GM10248 (cell line): ENCODE results near the gene IL19.
A peak's percentile ranks its signal among the peaks of the same experiment; 100 is the strongest.

Experiments used
- CTCF ChIA-PET: fragments of 300-600 bp; sonication (Branson Sonifier 250); formaldehyde crosslinking; extraction: SDS; loops from one replicate; lab custom pipeline; 2021; ENCODE audit warnings: antibody characterized with exemption; lab: Yijun Ruan, JAX
- POLR2A ChIA-PET: fragments of 350-650 bp; sonication (Branson Sonifier 250); formaldehyde crosslinking; extraction: SDS; loops from one replicate; lab custom pipeline; 2020; ENCODE audit warnings: antibody characterized with exemption; lab: Yijun Ruan, JAX
- DNase-seq: peaks from one replicate; pipeline ENCODE4 v3.0.0; 2012; ENCODE audit errors: extremely low spot score
- CTCF ChIP-seq: IDR thresholded peaks from 2 replicates; pipeline ENCODE4 v1.5.1; 2012; ENCODE audit warnings: mild to moderate bottlenecking, low read depth; ENCODE audit errors: extremely low read depth, missing control alignments, control extremely low read depth

Gene IL19

GRCh38 chr1:206786212-206786886 is 15.8 kb downstream of the IL19 start:
- CTCF ChIA-PET = interaction anchor here (1.0 to 12.0 kb wide), 15 partner anchors 9 to 128 kb away, joined by 3 to 132 read pairs (median 5); partner anchors contain the start of genes IL10 and IL19
- POLR2A ChIA-PET = interaction anchor here (0.8 kb wide), 1 partner anchor 106 kb away, joined by 3 read pairs; no protein-coding TSS in a partner anchor

GRCh38 chr1:206787891-206788290 is 17.3 kb downstream of the IL19 start:
- no peak for TF ChIP-seq CTCF
- POLR2A ChIA-PET = no interaction called here
- DNase-seq = no peak
- CTCF ChIA-PET = interaction anchor here (1.1 to 12.0 kb wide), 8 partner anchors 11 to 77 kb away, joined by 3 to 132 read pairs (median 4); partner anchors contain the start of genes IL10, IL19 and IL20

More at GRCh38 chr1:206786212-206786886, 15.8 kb downstream of the IL19 start:
- no peak for TF ChIP-seq CTCF
- no peak for DNase-seq

- CTCF ChIA-PET = interaction anchor here (1.2 to 12.0 kb wide), 6 partner anchors 10 to 62 kb away, joined by 4 to 132 read pairs (median 8); partner anchors contain the start of genes IL10 and IL19
- POLR2A ChIA-PET = no interaction called here
- TF ChIP-seq CTCF = no peak
- DNase-seq = no peak
Observed at GRCh38 chr1:206788487-206789050, 18.0 kb downstream of the IL19 start.

- ChIA-PET POLR2A (interaction anchor here (0.6 to 1.0 kb wide), 2 partner anchors 24 to 124 kb away, joined by 3 to 4 read pairs; no protein-coding TSS in a partner anchor), CTCF (interaction anchor here (0.7 to 12.0 kb wide), 9 partner anchors 8 to 121 kb away, joined by 3 to 132 read pairs (median 8); partner anchors contain the start of genes IL10 and IL19)
- TF ChIP-seq CTCF = no peak
- peak; percentile 40 for DNase-seq
Observed at GRCh38 chr1:206790502-206791250, 20.1 kb downstream of the IL19 start.

- DNase-seq = peak; percentile 67
- CTCF ChIA-PET = interaction anchor here (1.0 to 1.3 kb wide), 6 partner anchors 10 to 125 kb away, joined by 3 to 8 read pairs (median 4); partner anchors contain the start of gene IL19
- POLR2A ChIA-PET = interaction anchor here (0.5 to 1.0 kb wide), 2 partner anchors 10 to 217 kb away, joined by 3 read pairs; no protein-coding TSS in a partner anchor
- no peak for TF ChIP-seq CTCF
Observed at GRCh38 chr1:206792939-206793607, 22.5 kb downstream of the IL19 start.

GRCh38 chr1:206793620-206794019 is 23.0 kb downstream of the IL19 start:
- no peak for DNase-seq
- ChIA-PET POLR2A (interaction anchor here (1.0 kb wide), 1 partner anchor 10 kb away, joined by 3 read pairs; no protein-coding TSS in a partner anchor), CTCF (interaction anchor here (1.0 to 18.2 kb wide), 8 partner anchors 11 to 125 kb away, joined by 3 to 288 read pairs (median 6); partner anchors contain the start of genes IL10, IL19 and IL20)
- no peak for TF ChIP-seq CTCF
